A549 (cell line): Measurements from ENCODE around the gene DIAPH1. TPM values are rescaled to one million over a fixed set of nuclear protein-coding genes. Genes with fewer than 3 reads are reported as not detected.

Source experiments
- ATAC-seq, 2 experiments: fragments of 200-7000 bp in 1 of 2; fragments of >200 bp in 1 of 2; cut with Nextera tagmentation in 1 of 2; cut with Tn5 transposase in 1 of 2; 3 replicates each; pipeline versions ENCODE4 v1.8.0 to v1.9.1; 2018 to 2020; ENCODE audit warnings: mild to moderate bottlenecking in 1 of 2, moderate library complexity in 1 of 2
- CTCF ChIA-PET: fragments of 300-600 bp; sonication (Branson Sonifier 250); formaldehyde crosslinking; extraction: SDS; loops from one replicate; lab custom pipeline; 2021; ENCODE audit warnings: antibody characterized with exemption, inconsistent platforms; lab: Yijun Ruan, JAX
- POLR2A ChIA-PET: fragments of 350-600 bp; formaldehyde crosslinking; extraction: SDS; loops from one replicate; lab custom pipeline; 2021; ENCODE audit warnings: antibody characterized with exemption, inconsistent platforms; lab: Yijun Ruan, JAX
- DNase-seq, 2 experiments: peaks; one replicate each; pipeline versions ENCODE4 v3.0.0 to v3.0.0-alpha.2; 2011 to 2016; ENCODE audit warnings: low read depth in 1 of 2, low spot score in 1 of 2
- FAIRE-seq: peaks from 2 replicates; lab custom pipeline; 2011; peaks lifted over from hg19 to GRCh38; lab: Jason Lieb, UNC
- H3K27ac ChIP-seq, 2 experiments: fragments of >200 bp; sonication (Bioruptor Twin); formaldehyde crosslinking; 3 replicates each; pipeline ENCODE4 v1.5.1; 2016 to 2017
- H3K4me1 ChIP-seq: fragments of >200 bp; sonication (Bioruptor Twin); formaldehyde crosslinking; 3 replicates; pipeline ENCODE4 v1.6.1; 2016
- H3K4me2 ChIP-seq: fragments of >200 bp; sonication (Bioruptor Twin); formaldehyde crosslinking; 3 replicates; pipeline ENCODE4 v1.6.1; 2016
- H3K4me3 ChIP-seq: fragments of >200 bp; sonication (Bioruptor Twin); formaldehyde crosslinking; 3 replicates; pipeline ENCODE4 v1.5.1; 2016
- H3K9me3 ChIP-seq: fragments of >200 bp; sonication (Bioruptor Twin); formaldehyde crosslinking; 3 replicates; pipeline ENCODE4 v1.6.1; 2016
- CBX2 ChIP-seq: fragments of 200-600 bp; sonication (generic); IDR thresholded peaks from 2 replicates; pipeline ENCODE4 v1.6.1; 2016; ENCODE audit warnings: low read depth, mild to moderate bottlenecking, borderline replicate concordance
- CEBPB ChIP-seq, 2 experiments: fragments of >200 bp in 1 of 2; sonication (Bioruptor Twin) in 1 of 2; formaldehyde crosslinking in 1 of 2; IDR thresholded peaks; 2 replicates each; pipeline ENCODE4 v1.6.1; 2012 to 2016
- CTCF ChIP-seq: fragments of >200 bp; sonication (Bioruptor Twin); formaldehyde crosslinking; IDR thresholded peaks from 3 replicates; pipeline ENCODE4 v1.5.1; 2016
- E2F6 ChIP-seq: IDR thresholded peaks from 2 replicates; pipeline ENCODE4 v1.6.1; 2012; ENCODE audit warnings: low read depth, borderline replicate concordance
- ELK1 ChIP-seq: fragments of 150-350 bp; IDR thresholded peaks from 2 replicates; pipeline ENCODE4 v1.6.1; 2014; ENCODE audit warnings: low read depth, mild to moderate bottlenecking, low read length
- FOXS1 ChIP-seq: fragments of 250-450 bp; sonication (Bioruptor Pico); IDR thresholded peaks from 2 replicates; pipeline ENCODE4 v1.5.0; 2020; ENCODE audit warnings: mild to moderate bottlenecking, moderate library complexity
- GATA3 ChIP-seq: IDR thresholded peaks from 2 replicates; pipeline ENCODE4 v1.6.1; 2012; ENCODE audit warnings: borderline replicate concordance
- HDAC2 ChIP-seq: fragments of 200-600 bp; sonication (generic); IDR thresholded peaks from 2 replicates; pipeline ENCODE4 v1.6.1; 2016
- HMGXB4 ChIP-seq: fragments of 250-450 bp; sonication (Bioruptor Pico); IDR thresholded peaks from 2 replicates; pipeline ENCODE4 v1.5.0; 2021; ENCODE audit warnings: mild to moderate bottlenecking, moderate library complexity, borderline replicate concordance
- HOXB5 ChIP-seq: fragments of 250-450 bp; sonication (Bioruptor Pico); IDR thresholded peaks from 2 replicates; pipeline ENCODE4 v1.5.0; 2020; ENCODE audit warnings: mild to moderate bottlenecking, moderate library complexity
- JUN ChIP-seq, 2 experiments: fragments of >200 bp; sonication (Bioruptor Twin); formaldehyde crosslinking; IDR thresholded peaks; 2 replicates in 1 of 2; 3 replicates in 1 of 2; pipeline ENCODE4 v1.6.1; 2016 to 2017
- KDM1A ChIP-seq: fragments of 200-600 bp; sonication (generic); IDR thresholded peaks from 2 replicates; pipeline ENCODE4 v1.6.1; 2016; ENCODE audit warnings: low read depth, mild to moderate bottlenecking
- MAZ ChIP-seq: fragments of 150-350 bp; IDR thresholded peaks from 2 replicates; pipeline ENCODE4 v1.6.1; 2014; ENCODE audit warnings: antibody characterized with exemption, low read depth, low read length, borderline replicate concordance
- NFE2L2 ChIP-seq: fragments of 150-350 bp; conservative IDR thresholded peaks from 2 replicates; pipeline ENCODE4 v1.6.1; 2014; ENCODE audit warnings: low read length
- POLR2AphosphoS2 ChIP-seq: conservative IDR thresholded peaks from 2 replicates; pipeline ENCODE4 v1.6.1; 2012; ENCODE audit warnings: low read length, improper control_type of control experiment, inconsistent platforms
- RAD21 ChIP-seq, 2 experiments: fragments of >200 bp in 1 of 2; sonication (Bioruptor Twin) in 1 of 2; formaldehyde crosslinking in 1 of 2; IDR thresholded peaks in 1 of 2; conservative IDR thresholded peaks in 1 of 2; 2 replicates in 1 of 2; 3 replicates in 1 of 2; pipeline ENCODE4 v1.6.1; 2012 to 2018; ENCODE audit warnings: inconsistent platforms in 1 of 2
- RARB ChIP-seq: fragments of 250-450 bp; sonication (Bioruptor Pico); IDR thresholded peaks from 2 replicates; pipeline ENCODE4 v1.8.0; 2021; ENCODE audit warnings: mild to moderate bottlenecking, moderate library complexity
- RCOR1 ChIP-seq: fragments of 150-350 bp; IDR thresholded peaks from 2 replicates; pipeline ENCODE4 v1.6.1; 2014; ENCODE audit warnings: antibody characterized with exemption, low read length, low read depth
- REST ChIP-seq: fragments of 200-600 bp; sonication (generic); IDR thresholded peaks from 2 replicates; pipeline ENCODE4 v1.6.1; 2016; ENCODE audit warnings: antibody characterized with exemption, mild to moderate bottlenecking, moderate library complexity
- RNF2 ChIP-seq: fragments of 200-600 bp; sonication (generic); IDR thresholded peaks from 2 replicates; pipeline ENCODE4 v1.6.1; 2016; ENCODE audit warnings: low read depth, mild to moderate bottlenecking, antibody characterized with exemption, moderate library complexity, borderline replicate concordance
- SMC3 ChIP-seq: fragments of >200 bp; sonication (Bioruptor Twin); formaldehyde crosslinking; IDR thresholded peaks from 3 replicates; pipeline ENCODE4 v1.6.1; 2018; ENCODE audit warnings: inconsistent platforms
- SREBF2 ChIP-seq: fragments of 450-650 bp; IDR thresholded peaks from 2 replicates; pipeline ENCODE4 v1.6.1; 2014; ENCODE audit warnings: mild to moderate bottlenecking, moderate library complexity
- TFCP2L1 ChIP-seq: fragments of 250-450 bp; sonication (Bioruptor Pico); IDR thresholded peaks from 2 replicates; pipeline ENCODE4 v1.5.0; 2021; ENCODE audit warnings: mild to moderate bottlenecking
- TP53 ChIP-seq: fragments of 250-450 bp; sonication (Bioruptor Pico); IDR thresholded peaks from 2 replicates; pipeline ENCODE4 v1.5.0; 2021; ENCODE audit warnings: mild to moderate bottlenecking, moderate library complexity
- USF2 ChIP-seq: fragments of 450-650 bp; IDR thresholded peaks from 2 replicates; pipeline ENCODE4 v1.6.1; 2014; ENCODE audit warnings: antibody characterized with exemption
- ZC3H11A ChIP-seq: fragments of 450-650 bp; IDR thresholded peaks from 2 replicates; pipeline ENCODE4 v1.6.1; 2014; ENCODE audit warnings: antibody characterized with exemption, mild to moderate bottlenecking
- WGBS: methylation state at CpG from one replicate; pipeline ENCODE4 v1.1.6; 2017; ENCODE audit errors: missing lambda C conversion rate; 5-methylcytosine and 5-hydroxymethylcytosine counted together
- polyA plus RNA-seq, 4 experiments: library from polyadenylated mRNA; depleted of rRNA in 3 of 4; stranded (reverse); fragments of >200 nt; fragmentation: RNase III in 1 of 4; extraction: RNeasy Plus Mini Kit Qiagen cat#74134 plus additional on column Dnase treatment in 1 of 4; gene quantifications; 2 replicates in 3 of 4; 3 replicates in 1 of 4; pipeline ENCODE4 v1.2.3, GENCODE V29; 2011 to 2017

Gene DIAPH1
- polyA plus RNA-seq, 2 of the 4 experiments (the other 2 are of a cell fraction), result 53.4 to 59.8 TPM

- DNase-seq (no peak), ATAC-seq (no peak)
- Histone ChIP-seq H3K4me3 (no peak overlapping the region), H3K4me2 (no peak overlapping the region)
- 93% methylated on average over 1 of the region's 1 CpG for WGBS
- no peak for TF ChIP-seq ZC3H11A
- no peak for TF ChIP-seq ELK1
- no peak for TF ChIP-seq KDM1A
- no peak for TF ChIP-seq POLR2AphosphoS2
- no peak for TF ChIP-seq HOXB5 (CRISPR knock-in tag)
- TF ChIP-seq RAD21 (conservative IDR thresholded peaks at IDR 0.05 in 1 of 2, IDR thresholded peaks at IDR 0.05 in 1 of 2), result no peak
- no peak for TF ChIP-seq RCOR1
- no peak for TF ChIP-seq RNF2
- TF ChIP-seq MAZ, result no peak
- no peak for TF ChIP-seq REST
- TF ChIP-seq GATA3, result no peak
- TF ChIP-seq, all 56 proteins: peak for 0
- no peak for FAIRE-seq
- POLR2A ChIA-PET, result no interaction called here
- Histone ChIP-seq H3K9me3 (no peaks in the 10 kb centered on the region), H3K27ac (no peak overlapping the region), H3K4me1 (peaks cover 40% of the 10 kb centered on the region)
- CTCF ChIA-PET, result interaction anchor here (0.7 to 9.1 kb wide), 5 partner anchors 9 to 359 kb away, joined by 3 to 85 read pairs (median 3); partner anchors contain the start of gene DIAPH1
Measured at GRCh38 chr5:141602606-141603005, 16.2 kb downstream of the DIAPH1 start.

- Histone ChIP-seq H3K4me2 (peak overlapping the region; percentile 10; the same call in 2 of the 3 replicates), H3K9me3 (no peaks in the 10 kb centered on the region), H3K27ac (no peak overlapping the region), H3K4me3 (no peak overlapping the region), H3K4me1 (peaks cover 15% of the 10 kb centered on the region)
- ATAC-seq (peak; percentile 28 to 57; a peak in 3 of 6 replicates), DNase-seq (no peak), FAIRE-seq (no peak)
- ChIA-PET CTCF (interaction anchor here (0.6 to 9.1 kb wide), 6 partner anchors 9 to 774 kb away, joined by 3 to 85 read pairs (median 3); partner anchors contain the start of gene DIAPH1), POLR2A (no interaction called here)
- WGBS, result 63% methylated on average over 3 of the region's 3 CpGs
- TF ChIP-seq TFCP2L1 (CRISPR knock-in tag) (no peak), RCOR1 (no peak), CBX2 (no peak), KDM1A (no peak), CEBPB (IDR thresholded peaks at IDR 0.05) (no peak), TP53 (CRISPR knock-in tag) (no peak), CTCF (no peak), HDAC2 (no peak), SREBF2 (no peak), E2F6 (no peak), HMGXB4 (CRISPR knock-in tag) (no peak), JUN (IDR thresholded peaks at IDR 0.05) (no peak), FOXS1 (CRISPR knock-in tag) (no peak), SMC3 (no peak), RARB (CRISPR knock-in tag) (no peak), USF2 (no peak), ZC3H11A (no peak), NFE2L2 (no peak)
Measured at GRCh38 chr5:141598391-141599345, 20.1 kb downstream of the DIAPH1 start.
